GM12892 (cell line): Measurements from ENCODE around the gene KDM7A.

Experiments
- POLR2A ChIP-seq: IDR thresholded peaks from 2 replicates; pipeline ENCODE4 v1.6.1; 2011; ENCODE audit warnings: low read depth, low read length, control low read depth
- TAF1 ChIP-seq: IDR thresholded peaks from 2 replicates; pipeline ENCODE4 v1.6.1; 2011; ENCODE audit warnings: low read depth, mild to moderate bottlenecking, control low read depth, low read length, borderline replicate concordance

DNA sequence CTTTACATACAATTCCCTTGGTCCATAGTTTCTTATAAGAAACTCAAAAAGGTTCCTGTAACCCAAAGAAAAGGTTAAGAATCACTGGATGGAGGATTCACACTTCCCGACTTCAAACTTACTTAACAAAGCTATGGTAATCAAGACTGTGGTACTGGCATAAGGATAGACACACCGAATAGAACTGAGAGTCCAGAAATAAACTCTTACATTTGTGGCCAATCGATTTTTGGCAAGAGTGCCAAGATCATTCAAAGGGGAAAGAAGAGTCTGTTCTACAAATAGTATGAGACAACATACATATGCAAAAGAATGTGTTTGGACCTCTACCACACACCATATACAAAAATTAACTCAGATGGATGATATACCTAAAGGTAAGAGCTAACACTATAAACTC lies 32.8 kb downstream of the KDM7A start:
- TF ChIP-seq POLR2A (no peak), TAF1 (no peak)
